ENCODE measurements around the gene LILRB4. TPM values are rescaled to one million over a fixed set of nuclear protein-coding genes. Genes with fewer than 3 reads are reported as not detected.
"Not testable (repeated sequence)": the region's sequence is repeated elsewhere in the genome, so short reads cannot be mapped to it uniquely, and the experiment has no call there.

LILRB4 gene
- total and polyA plus RNA-seq, 2 donors: 1.1 to 3.1 TPM

DNA sequence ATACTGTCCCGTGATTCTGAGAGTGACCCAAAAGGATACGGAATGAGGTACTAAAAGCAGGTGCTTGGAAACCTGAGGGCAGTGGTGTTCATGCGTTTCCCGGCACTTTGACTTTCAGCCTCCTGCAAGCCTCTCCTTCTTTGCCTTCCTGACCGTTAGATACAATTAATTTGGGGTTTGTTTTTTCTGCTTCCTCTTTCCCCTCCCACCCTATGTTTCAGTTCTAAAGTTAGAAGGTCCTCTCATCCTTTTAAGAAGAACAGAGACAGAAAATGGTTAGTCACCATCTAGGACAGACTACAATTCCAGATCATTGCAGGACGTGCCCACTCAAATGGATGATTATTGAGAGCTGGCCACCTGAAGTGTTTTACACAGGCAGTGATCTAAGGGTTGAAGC lies 1.8 kb upstream of the LILRB4 start:
- Histone ChIP-seq H3K4me1 (ENCODE audit: insufficient read depth) (no peaks in the 10 kb centered on the region), H3K27ac (ENCODE audit: low read depth) (no peak overlapping the region), H3K4me3 (ENCODE audit: low read depth, low read length) (no peak overlapping the region), H3K36me3 (ENCODE audit: insufficient read depth) (no peaks in the 10 kb centered on the region)
- DNase-seq (ENCODE audit: extremely low spot score): no peak
- WGBS: 78% methylated on average over 6 of the region's 6 CpGs

DNA sequence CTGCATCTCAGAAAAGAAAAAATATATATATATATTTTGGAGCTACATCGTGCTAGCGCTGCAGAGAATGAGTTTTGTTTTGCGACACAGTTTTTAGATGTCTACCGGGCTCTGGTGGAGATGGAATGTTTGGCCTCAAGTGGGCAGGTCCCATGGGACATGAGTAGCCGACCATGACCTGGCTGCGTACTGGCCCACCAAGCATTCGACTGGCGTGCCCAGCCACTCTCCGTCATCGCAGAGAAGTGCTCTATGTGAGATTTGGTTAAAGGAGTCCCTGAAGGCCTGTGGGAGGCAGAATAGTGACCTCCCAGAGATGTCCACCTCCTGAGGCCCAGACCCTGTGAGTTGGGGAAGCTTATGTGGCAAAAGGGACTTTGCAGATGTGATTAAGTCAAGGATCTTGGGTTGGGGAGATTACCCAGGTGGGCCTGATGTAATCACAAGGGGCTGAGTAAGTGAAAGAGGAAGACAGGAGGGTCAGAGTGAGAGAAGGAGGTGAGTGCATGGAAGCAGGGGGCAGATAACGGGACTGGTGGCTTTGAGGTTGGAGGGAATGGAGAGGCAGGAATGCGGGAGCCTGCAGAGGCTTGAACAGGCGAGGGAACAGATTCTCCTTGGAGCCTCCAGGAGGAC lies 821 bp upstream of the LILRB4 start:
- DNase-seq (ENCODE audit: extremely low spot score): no peak

DNA sequence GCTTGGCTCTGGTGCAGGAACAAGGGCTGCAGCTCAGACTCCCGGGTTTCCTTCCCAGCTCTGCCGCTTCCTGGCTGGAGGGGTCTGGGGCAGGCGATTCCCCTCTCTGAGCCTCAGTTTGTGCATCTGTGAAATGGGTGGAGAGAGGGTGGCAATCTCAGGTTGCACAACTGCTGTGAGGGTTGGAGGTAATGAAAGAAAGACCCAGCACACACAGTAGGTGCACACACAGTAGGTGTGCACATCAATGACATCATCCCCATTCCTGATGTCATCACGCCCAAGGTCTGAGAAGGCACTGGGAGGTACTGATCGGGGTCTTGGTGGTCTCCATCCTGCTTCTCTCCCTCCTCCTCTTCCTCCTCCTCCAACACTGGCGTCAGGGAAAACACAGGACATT lies 2.7 kb downstream of the LILRB4 start:
- Histone ChIP-seq H3K27ac (ENCODE audit: low read depth) (no peak overlapping the region), H3K4me3 (ENCODE audit: low read depth, low read length) (no peak overlapping the region), H3K36me3 (ENCODE audit: insufficient read depth) (no peaks in the 10 kb centered on the region), H3K4me1 (ENCODE audit: insufficient read depth) (no peaks in the 10 kb centered on the region)
- WGBS: 80% methylated on average over 6 of the region's 6 CpGs
- DNase-seq (ENCODE audit: extremely low spot score): no peak

More for the DNA sequence above, 821 bp upstream of the LILRB4 start:
- 89% methylated on average over 13 of the region's 13 CpGs for WGBS
- no peaks in the 10 kb centered on the region for H3K36me3 ChIP-seq (ENCODE audit: insufficient read depth)
- H3K27ac ChIP-seq (ENCODE audit: low read depth): no peak overlapping the region
- H3K4me3 ChIP-seq (ENCODE audit: low read depth, low read length): no peak overlapping the region
- no peaks in the 10 kb centered on the region for H3K4me1 ChIP-seq (ENCODE audit: insufficient read depth)

DNA sequence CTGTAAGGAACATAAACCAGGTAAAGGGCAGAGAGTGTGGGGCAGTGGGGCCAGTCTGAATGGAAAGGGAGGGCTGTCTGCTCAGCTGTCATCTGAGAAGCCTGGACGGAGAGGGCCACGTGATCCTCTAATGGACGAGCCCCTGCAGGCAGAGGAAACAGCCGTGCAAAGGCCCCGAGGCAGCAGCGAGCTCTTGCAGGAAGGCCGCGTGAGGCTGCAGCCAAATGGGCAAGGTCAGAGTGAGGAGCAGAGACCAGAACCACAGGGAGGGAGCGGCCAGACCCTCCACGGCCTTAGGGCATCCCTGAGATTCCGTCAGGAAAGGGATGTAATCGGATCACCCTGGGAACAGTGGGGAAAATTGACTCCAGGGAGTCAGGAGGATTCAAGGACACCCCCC lies 4.4 kb downstream of the LILRB4 start:
- 85% methylated on average over 12 of the region's 12 CpGs for WGBS
- H3K4me3 ChIP-seq (ENCODE audit: low read depth, low read length): no peak overlapping the region
- H3K4me1 ChIP-seq (ENCODE audit: insufficient read depth): no peaks in the 10 kb centered on the region
- H3K36me3 ChIP-seq (ENCODE audit: insufficient read depth): no peaks in the 10 kb centered on the region
- no peak overlapping the region for H3K27ac ChIP-seq (ENCODE audit: low read depth)
- DNase-seq (ENCODE audit: extremely low spot score): no peak

DNA sequence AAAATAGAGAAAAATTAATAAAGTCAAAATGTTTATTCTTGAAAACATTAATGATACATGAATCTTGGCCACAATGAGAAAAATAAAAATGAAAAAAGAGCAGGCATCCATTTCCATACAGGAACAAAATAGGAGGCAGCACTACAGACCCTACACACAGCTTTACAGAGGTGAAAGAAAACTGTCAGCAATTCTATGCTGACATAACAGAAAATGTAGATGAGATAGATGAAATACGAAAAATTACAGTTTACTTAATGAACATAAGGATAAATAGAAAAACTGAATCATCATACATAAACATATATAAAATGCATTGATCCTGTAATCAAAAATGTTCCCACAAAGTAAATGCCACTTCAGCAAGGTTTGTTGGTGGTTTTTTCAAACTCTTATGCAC lies 5.6 kb downstream of the LILRB4 start:
- Histone ChIP-seq H3K4me1 (ENCODE audit: insufficient read depth) (no peaks in the 10 kb centered on the region), H3K36me3 (ENCODE audit: insufficient read depth) (no peaks in the 10 kb centered on the region), H3K4me3 (ENCODE audit: low read depth, low read length) (no peak overlapping the region), H3K27ac (ENCODE audit: low read depth) (no peak overlapping the region)
- no peak for DNase-seq (ENCODE audit: extremely low spot score)
- 66% methylated on average over 1 of the region's 1 CpG for WGBS

DNA sequence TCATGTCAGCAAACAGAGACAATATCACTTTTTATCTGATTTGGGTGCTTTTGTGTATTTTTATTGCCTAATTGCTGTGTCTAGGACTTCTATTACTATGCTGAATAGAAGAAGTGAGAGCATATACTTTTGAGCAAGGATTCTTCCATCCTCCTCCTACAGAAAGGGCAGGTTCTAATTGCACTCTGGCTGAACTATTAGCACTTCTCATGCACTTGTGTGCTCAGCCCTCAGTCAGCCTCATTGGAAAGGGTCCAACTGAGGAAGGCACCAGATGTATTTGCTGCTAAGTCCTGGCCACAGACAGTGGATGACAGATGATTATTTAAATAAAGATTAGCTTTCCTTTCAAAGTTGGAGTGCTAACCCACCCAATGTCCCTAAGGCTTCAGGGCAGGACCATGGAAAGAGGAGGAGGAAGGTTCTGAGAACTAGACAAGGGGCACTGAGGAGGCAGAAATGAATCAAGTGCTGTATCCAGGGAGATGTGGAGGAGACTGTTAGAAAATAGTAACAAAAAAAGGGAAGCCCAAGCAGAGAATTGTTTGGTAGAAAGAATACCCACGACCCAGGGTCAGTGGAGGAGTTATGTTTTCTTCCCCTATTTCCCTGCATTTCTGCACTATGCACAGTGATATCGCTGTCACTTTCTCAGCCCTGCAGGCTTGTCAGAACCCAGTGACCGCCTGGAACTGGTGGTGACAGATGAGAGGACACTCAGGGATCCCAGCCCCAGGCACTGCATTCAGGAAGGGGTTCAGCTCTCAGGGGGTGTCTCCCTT lies 8.0 kb downstream of the LILRB4 start:
- no peaks in the 10 kb centered on the region for H3K36me3 ChIP-seq (ENCODE audit: insufficient read depth)
- 50% methylated on average over 3 of the region's 3 CpGs for WGBS
- no peaks in the 10 kb centered on the region for H3K4me1 ChIP-seq (ENCODE audit: insufficient read depth)
- H3K4me3 ChIP-seq (ENCODE audit: low read depth, low read length): no peak overlapping the region
- no peak overlapping the region for H3K27ac ChIP-seq (ENCODE audit: low read depth)
- no peak for DNase-seq (ENCODE audit: extremely low spot score)

DNA sequence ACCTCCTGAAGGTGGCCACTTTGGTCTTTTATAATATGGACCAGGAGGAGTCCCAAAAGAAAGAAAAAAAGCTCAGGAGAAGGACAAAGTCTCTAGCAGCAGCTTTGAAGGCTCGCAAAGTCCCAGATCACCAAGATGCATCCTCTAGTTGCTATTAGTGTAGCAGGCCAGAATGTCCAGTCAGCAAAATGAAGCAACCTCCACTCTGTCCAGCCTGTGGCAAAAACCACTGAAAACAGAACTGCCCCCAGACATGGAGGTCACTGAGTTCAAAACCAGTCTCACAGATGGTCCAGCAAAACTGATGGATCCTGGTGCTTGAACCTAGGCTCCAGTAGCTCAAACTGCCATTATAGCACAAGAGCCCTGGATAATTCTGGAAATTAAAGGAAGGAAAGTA lies 10.4 kb downstream of the LILRB4 start:
- Histone ChIP-seq H3K27ac (ENCODE audit: low read depth) (no peak overlapping the region), H3K36me3 (ENCODE audit: insufficient read depth) (no peaks in the 10 kb centered on the region), H3K4me1 (ENCODE audit: insufficient read depth) (no peaks in the 10 kb centered on the region), H3K4me3 (ENCODE audit: low read depth, low read length) (no peak overlapping the region)
- DNase-seq (ENCODE audit: extremely low spot score): no peak
- 78% methylated on average over 1 of the region's 1 CpG for WGBS

DNA sequence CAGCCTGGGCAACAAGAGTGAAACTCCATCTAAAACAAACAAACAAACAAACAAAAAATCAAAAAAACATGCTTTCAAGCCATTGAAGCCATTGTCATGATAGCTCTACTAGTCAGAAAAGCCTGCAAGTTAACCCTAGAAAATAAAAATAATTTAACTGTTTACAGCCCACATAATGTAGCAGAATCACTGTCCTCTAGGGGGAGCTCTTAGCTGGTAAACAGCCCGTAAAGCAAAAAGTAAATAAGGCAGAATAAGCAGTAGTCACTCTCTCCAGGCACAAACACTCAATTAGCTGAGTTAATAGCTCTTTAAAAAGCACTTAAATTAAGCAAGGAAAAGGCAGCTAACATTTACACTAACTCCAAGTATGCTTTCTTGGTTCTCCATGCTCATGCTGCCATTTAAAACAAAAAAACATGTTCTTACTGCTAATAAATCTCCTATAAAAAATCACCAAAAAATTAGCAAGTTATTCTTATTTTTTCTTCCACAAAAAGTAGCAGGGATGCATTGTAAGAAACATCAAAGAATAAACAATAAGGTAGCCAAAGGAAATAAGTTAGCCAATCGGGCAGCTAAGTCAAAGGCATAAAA lies 11.3 kb downstream of the LILRB4 start:
- Histone ChIP-seq H3K27ac (ENCODE audit: low read depth) (no peak overlapping the region), H3K36me3 (ENCODE audit: insufficient read depth) (no peaks in the 10 kb centered on the region), H3K4me1 (ENCODE audit: insufficient read depth) (no peaks in the 10 kb centered on the region), H3K4me3 (ENCODE audit: low read depth, low read length) (no peak overlapping the region)
- no peak for DNase-seq (ENCODE audit: extremely low spot score)
- WGBS: 43% methylated on average over 2 of the region's 2 CpGs

DNA sequence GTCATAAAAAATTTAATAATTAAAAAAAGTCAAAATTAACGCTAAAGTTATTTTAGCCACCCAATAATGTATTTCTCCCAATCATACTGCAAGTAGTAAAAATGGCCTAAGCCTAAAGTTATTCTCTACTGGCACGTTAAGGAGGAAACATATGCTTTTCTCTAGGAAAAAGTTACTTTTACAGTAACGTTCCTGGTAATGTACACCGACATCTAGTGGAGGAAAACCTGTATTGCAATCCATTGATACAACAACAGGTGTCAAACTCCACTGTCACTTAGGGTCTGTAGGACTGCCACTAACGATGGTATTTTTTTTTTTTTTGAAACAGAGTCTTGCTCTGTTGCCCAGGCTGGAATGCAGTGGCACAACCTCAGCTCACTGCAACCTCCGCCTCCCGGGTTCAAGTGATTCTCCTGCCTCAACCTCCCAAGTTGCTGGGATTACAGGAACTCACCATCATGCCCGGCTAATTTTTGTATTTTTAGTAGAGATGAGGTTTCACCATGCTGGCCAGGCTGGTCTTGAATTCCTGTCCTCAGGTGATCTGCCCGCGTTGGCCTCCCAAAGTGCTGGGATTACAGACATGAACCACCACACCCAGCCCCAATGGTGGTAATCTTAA lies 13.5 kb downstream of the LILRB4 start:
- H3K4me3 ChIP-seq (ENCODE audit: low read depth, low read length); H3K4me1 ChIP-seq (ENCODE audit: insufficient read depth); DNase-seq (ENCODE audit: extremely low spot score); H3K36me3 ChIP-seq (ENCODE audit: insufficient read depth); H3K27ac ChIP-seq (ENCODE audit: low read depth): not testable (repeated sequence)
- WGBS: 26% methylated on average over 10 of the region's 10 CpGs

DNA sequence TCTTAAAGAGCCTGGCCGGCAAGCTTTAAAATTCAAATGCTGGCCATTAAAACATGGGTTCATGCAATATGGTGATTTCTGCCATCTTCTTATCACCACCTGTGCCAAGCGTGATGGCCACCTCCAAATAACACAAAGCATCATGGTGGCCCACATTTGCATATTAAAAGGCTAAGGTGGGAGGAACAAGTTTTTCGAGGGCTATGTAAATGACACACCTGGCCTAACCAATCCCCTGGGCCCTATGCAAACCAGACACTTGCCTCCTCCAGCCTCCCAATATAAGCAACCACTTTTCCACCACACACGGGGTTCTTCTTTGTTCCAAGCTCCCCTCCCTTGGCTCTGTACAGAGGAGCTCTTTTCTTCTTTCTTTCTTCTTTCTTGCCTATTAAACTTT lies 14.4 kb downstream of the LILRB4 start:
- Histone ChIP-seq H3K4me1 (ENCODE audit: insufficient read depth) (no peaks in the 10 kb centered on the region), H3K4me3 (ENCODE audit: low read depth, low read length) (no peak overlapping the region), H3K36me3 (ENCODE audit: insufficient read depth) (no peaks in the 10 kb centered on the region), H3K27ac (ENCODE audit: low read depth) (no peak overlapping the region)
- DNase-seq (ENCODE audit: extremely low spot score): no peak
- 58% methylated on average over 4 of the region's 4 CpGs for WGBS

DNA sequence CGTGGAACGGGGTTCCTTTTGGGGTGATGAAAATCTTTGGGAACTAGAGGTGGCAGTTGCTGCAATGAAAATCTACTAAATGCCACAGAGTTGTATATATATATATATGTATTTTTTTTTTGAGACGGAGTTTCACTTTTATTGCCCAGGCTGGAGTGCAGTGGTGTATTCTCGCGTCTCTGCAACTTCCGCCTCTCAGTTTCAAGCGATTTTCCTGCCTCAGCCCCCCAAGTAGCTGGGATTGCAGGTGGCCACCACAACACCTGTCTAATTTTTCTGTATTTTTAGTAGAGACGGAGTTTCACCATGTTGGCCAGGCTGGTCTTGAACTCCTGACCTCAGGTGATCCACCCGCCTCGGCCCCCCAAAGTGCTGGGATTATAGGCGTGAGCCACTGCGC lies 18.8 kb downstream of the LILRB4 start:
- not testable (repeated sequence) for DNase-seq (ENCODE audit: extremely low spot score); H3K36me3 ChIP-seq (ENCODE audit: insufficient read depth); H3K4me3 ChIP-seq (ENCODE audit: low read depth, low read length); H3K27ac ChIP-seq (ENCODE audit: low read depth); H3K4me1 ChIP-seq (ENCODE audit: insufficient read depth)
- 84% methylated on average over 12 of the region's 12 CpGs for WGBS

DNA sequence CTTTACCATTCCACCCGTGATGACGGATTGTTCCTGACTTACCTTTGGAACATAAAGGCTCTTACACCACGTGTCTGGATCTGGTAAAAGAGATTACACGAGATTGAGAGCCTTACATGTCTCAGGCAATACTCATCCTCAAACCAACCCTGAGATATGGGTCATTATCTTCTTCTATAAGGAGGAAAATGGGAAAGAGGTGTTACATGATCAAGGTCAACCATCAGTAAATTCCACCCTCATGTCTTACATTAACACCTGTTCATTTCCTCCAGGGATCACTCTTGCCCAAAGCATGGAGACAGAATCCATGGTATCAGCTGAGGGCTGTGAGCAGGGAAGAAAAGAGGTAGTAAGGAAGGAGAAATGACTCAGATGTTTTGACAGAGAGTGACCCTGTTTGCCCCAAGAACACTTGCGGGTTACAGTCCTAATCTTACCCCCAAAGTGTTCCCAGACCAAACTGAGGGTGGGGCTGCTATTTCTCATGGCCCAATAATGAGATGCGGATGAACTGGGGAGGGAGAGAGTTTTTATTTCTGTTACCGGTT lies 19.6 kb downstream of the LILRB4 start:
- no peaks in the 10 kb centered on the region for H3K36me3 ChIP-seq (ENCODE audit: insufficient read depth)
- no peak overlapping the region for H3K4me3 ChIP-seq (ENCODE audit: low read depth, low read length)
- WGBS: 61% methylated on average over 7 of the region's 7 CpGs
- no peak for DNase-seq (ENCODE audit: extremely low spot score)
- H3K4me1 ChIP-seq (ENCODE audit: insufficient read depth): no peaks in the 10 kb centered on the region
- no peak overlapping the region for H3K27ac ChIP-seq (ENCODE audit: low read depth)

DNA sequence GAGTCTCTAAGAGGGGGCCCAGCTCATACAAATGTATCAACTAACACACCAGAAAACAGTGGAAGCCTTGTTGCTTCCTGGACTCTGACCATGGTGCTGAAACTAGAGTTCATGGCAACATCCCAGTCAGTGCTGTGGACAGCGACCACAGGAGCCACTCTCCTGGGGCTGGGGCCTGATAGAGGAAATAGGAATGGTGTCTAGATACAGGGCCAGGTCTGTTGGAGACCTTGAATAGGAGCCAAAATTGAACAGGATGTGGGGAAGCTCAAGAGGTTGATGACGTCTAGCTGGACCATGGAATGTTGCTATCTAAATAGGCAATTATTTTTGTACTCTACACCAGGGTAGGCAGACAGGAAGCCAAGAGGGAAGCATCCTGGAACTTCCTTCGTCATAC lies 21.7 kb downstream of the LILRB4 start:
- Histone ChIP-seq H3K4me1 (ENCODE audit: insufficient read depth) (no peaks in the 10 kb centered on the region), H3K27ac (ENCODE audit: low read depth) (no peak overlapping the region), H3K36me3 (ENCODE audit: insufficient read depth) (no peaks in the 10 kb centered on the region), H3K4me3 (ENCODE audit: low read depth, low read length) (no peak overlapping the region)
- DNase-seq (ENCODE audit: extremely low spot score): no peak
- WGBS: 29% methylated on average over 3 of the region's 3 CpGs
